ENCODE results near the gene PTGES2.

The PTGES2 gene

DNA sequence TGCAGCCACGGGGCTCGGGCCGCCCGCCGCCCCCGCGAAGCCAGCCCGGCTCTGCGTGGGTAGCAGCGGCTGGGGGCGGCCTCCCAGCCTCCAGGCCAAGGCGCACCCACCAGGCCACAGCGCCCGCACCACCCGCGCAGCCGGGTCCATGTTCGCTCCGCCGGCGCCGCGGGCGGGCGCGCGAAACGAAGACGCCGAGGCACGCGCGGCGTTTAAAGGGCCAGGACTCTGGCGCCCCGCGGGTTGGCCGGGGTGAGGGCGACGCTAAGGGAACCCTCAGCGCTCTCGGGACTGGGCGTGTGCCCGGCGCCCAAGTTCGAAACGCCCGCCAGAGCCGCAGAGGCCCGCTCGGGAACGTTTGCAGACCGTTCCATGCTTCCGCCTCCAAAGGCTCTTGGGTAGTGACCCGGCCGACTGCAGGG, at the start of gene PTGES2:
TSS of gene PTGES2 (minus strand) at position 162 of the 422 bp plus-strand sequence. CDS start at position 150, 12 bp downstream.
- DNase-seq = no peak

DNA sequence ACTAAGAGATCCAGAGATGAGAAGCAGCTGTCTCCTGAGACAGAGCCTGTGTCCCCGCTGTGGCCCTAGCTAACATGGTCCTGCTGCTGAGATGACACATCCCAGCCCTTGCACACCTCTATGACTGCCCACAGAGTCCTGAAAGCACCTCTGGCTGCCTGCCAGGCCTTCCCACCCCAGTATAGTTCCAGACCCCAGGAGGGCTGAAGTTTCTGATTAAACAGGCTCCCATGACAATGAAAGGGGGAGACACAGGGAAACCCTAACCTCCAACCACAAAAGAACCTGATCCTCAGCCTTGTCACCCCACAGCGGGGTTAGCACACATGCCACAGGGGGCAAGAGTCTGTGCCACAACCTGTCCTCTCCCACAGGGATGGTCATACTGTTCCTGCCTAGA, 48.2 kb upstream of the PTGES2 start:
- DNase-seq = no peak

DNA sequence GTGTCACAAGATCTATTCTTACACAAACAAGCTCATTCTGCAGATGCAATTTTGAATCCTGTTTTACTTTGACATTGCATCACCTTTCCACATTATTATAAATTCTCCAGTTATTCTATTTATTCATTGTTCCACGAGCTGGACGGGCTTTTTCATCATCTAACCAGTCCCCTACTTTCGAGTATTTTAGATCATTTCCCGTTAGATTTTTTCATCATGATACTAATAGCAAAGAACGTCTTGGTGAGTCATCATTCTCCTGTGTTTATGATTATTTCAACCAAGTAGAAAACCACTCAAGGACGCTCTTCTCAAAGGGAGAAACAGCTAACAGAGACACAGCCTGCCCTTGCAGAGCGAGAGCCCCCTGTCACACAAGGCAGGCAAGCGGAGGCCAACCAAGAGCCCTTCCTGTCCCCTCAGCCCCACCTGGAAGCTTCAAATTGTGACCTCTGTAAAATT, 47.6 kb upstream of the PTGES2 start:
- DNase-seq = no peak

DNA sequence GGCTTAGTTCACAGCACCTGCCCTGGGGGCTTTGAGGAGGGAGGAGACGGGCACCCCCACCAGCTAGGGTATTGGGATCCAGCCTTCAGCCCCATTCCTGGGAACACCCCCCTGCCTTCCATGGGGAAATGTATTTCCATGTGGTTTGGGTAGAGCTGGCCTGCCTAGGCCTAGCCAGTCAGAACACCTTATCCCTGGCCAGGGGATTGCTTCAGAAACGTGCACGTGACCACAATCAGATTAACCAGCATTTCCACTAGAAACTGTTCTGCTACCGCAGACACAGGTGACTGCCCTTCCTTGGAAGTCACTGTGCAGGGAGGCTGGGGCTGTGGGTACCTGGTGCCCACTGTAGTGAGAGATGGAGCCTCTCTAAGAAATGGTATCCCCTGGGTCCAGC, 46.5 kb upstream of the PTGES2 start:
- no peak for DNase-seq

DNA sequence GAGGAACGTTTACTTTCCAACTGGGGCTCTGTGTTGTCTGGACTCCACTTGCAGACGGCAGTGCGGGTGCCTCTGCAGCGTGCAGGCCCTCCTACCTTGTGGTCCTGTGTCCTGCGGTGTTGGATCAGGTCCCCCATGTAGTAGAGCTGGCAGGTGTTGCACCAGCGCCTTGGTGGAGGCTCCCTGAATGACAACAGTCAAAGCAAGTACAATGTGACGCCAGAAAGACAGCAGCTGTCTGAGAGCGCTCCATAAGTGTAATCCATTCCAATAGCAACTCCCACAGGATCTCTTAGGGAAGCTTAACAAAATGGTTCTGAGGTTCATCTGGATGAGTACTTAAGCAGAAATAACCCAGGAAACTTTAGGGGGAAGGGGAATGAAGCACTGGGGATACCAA, 42.4 kb upstream of the PTGES2 start:
- peak; percentile 70 for DNase-seq

DNA sequence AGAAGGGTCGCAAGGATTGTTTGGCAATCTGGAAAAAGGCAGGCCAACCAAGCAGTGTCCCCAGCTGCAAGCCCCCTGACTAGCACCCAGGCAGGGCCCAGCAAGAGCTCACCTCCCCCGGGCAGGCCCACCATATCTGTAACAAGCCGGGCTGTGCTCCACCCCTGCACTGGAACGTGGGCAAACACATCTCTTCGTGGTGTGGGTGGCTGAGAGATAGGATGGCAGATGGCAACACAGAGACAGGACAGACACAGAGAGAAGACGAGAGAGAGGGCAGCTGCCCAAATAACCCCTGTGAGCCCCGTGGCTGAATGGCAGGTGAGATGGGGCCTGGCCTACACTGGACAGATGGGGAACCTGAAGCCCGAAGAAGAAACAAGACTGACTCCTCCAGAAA, 42.0 kb upstream of the PTGES2 start:
- no peak for DNase-seq

DNA sequence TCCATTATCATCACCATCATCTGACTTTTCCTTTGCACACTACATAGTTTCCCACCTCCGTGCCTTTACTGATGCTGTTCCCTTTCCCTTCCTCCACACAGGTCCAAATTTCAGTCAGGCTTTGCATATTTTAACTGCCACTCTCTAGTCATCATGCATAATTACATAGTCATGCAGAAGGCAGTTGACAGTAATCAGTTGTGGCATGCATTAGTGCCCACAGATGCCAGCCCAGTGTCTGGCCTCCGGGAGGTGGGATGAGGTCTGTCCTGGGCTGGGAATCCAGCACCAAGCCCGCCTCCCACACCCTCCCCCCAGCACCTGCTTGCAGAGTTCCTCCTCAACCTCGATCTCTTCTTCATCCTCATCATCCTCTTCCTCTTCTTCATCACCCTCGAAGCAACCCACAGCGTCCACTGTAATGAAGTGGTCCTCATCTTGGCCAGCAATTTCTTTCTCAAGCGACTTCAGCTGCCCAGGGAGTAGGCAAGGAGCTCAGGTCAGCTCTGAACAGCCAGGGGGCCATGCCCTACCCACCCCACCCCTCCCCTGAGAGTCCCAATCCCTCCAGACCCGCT, 41.3 kb upstream of the PTGES2 start:
- no peak for DNase-seq

DNA sequence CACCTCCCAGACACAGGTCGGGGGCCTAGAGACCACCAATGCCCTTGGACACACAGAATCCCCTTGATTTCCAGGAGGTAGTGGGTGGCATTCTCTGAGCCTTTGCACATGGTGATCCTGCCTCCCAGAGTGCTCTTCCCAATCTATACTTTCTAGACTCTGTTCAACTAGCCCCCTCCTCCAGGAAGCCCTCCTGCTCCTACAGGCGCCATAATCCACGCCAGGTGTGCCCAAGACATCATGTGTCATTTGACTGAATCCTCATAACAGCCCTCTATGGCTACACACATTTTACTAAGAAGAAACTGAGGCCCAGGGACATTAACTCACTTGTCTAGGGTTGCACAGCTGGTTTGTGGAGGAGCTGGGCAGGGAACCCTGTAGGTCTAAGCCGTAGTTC, 39.7 kb upstream of the PTGES2 start:
- DNase-seq = no peak

DNA sequence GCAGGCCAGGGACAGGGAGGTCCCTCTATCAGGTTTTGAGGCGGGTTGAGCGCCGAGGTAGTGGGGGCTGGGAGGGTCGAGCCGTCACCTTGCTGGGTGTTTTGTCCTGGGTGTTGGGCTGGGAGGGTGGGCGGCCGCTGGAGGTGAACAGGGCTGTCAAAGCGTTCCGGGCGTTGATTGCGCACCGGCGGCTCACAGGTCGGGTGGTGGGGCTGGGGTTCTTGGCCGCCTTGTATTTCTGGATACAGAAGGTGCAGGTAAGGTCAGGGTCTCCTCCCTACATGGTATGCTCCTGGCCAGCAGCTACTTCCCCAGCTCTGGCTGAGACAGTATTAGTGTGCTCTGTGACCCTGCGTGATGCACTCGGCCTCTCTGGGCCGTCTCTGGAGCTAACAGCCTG, 38.6 kb upstream of the PTGES2 start:
- no peak for DNase-seq

DNA sequence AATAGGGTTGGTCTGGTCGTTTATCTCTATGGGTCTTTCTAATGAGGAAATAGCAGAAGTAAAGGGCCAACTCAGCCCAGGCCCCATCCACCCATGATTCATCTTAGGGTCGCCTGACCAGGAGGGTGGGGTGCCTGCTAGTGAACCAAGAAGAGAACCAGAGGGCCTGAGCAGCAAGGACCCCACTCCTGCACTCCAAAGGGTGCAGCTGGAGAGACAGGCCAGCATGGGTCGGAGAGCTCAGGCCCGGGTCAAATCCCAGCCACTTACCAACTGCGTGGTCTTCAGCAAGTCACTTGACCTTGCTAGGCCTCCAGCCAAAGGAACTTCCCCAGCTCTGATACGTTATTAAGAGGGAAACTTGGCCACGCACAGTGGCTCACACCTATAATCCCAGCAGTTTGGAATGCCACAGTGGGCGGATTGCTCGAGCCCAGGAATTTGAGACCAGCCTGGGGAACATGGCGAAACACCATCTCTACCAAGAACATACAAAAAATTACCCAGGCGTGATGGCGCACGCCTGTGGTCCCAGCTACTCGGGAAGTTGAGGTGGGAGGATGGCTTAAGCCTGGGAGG, 36.9 kb upstream of the PTGES2 start:
- DNase-seq = no peak

DNA sequence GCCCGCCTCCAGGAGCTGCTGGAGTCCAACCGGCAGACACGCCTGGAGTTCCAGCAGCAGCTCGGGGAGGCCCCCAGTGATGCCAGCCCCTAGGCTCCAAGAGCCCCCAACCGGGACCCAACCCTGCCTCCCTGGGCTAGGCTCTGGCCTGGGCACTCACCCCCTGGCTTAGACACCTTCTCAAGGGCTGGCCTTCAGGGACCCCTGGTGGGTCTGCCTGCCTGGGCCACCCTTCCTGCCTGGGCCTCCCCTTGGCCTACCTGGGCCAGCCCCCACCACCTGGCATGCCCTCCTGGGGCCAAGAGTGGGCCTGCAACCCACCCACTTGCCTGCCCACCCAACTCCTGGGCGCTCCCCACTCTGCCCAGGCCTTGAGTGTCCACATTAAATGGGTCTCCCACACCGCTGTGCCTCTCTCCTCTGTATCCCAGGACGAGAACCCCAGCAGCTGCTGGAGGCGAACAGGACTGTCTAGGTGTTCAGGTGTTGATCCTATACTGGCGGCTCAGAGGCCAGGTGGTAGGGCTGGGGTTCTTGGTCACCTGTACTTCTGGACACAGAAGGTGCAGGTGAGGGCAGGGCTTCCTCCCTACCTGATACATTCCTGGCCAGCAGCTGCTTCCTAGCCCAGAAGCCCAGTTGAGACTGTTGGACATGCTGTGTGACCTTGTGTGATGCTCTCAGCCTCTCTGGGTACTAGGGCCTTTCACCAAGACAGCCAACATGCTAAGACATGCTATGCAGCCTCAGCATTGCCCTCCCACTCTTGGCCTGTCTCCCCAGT, 36.2 kb upstream of the PTGES2 start:
- no peak for DNase-seq

DNA sequence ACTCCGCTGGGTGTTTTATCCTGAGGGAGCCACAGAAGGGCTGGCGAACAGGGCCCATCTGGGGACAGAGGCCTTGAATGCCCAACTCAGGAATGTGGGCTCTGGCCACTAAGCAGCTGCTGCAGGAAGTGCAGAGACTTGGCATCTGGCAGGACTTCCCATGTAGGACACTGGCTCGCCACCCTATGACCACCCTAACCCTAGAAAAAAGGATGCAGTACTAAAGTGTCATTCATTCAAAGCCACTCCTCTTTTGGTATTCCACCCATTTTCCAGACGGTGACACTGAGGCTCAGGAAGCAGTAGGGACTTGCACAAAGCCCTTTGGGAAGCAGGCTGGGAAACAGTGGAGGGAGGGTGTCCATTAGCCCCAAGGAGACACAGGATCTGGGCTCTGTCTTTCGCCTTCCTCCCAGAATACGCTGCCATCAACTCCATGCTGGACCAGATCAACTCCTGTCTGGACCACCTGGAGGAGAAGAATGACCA, 35.5 kb upstream of the PTGES2 start:
- no peak for DNase-seq

DNA sequence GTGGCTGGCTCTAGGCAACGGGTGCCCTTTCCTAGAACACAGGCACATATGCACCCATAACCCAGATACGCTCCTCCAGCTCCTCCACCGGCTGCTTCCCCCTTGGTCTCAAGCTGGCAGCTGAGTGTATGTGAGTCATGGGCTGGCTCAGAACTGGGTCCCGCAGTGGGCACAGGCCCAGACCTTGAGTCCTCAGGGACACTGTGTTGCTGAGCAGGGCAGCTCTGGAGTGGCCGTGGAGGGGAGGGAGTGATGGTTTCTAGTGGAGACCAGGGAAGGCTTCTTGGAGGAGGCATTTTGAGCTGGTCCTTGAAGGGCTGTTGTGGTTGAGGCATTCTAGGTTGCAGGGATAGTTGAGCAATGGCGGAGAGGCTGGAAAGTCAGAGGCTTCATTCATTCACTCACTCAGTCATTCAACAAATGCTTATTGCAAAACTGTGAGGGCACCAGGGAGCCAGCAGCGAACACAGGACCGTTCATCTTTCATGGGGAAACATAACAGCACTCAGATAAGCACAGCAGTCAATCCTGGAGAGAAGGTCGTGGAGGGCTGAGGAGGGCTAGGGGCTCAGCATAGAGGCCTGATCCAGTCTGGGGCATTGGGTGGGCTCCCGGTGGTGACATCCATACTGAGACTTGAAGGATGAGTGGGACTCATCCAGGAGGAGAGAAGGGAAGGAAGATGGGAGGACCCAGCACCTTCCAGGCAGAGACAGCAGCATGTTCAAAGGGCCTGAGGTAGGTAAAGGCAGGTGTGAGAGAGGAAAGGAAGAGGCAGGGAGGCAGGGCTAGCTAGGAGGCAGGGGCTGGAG, 34.9 kb upstream of the PTGES2 start:
- DNase-seq = no peak

DNA sequence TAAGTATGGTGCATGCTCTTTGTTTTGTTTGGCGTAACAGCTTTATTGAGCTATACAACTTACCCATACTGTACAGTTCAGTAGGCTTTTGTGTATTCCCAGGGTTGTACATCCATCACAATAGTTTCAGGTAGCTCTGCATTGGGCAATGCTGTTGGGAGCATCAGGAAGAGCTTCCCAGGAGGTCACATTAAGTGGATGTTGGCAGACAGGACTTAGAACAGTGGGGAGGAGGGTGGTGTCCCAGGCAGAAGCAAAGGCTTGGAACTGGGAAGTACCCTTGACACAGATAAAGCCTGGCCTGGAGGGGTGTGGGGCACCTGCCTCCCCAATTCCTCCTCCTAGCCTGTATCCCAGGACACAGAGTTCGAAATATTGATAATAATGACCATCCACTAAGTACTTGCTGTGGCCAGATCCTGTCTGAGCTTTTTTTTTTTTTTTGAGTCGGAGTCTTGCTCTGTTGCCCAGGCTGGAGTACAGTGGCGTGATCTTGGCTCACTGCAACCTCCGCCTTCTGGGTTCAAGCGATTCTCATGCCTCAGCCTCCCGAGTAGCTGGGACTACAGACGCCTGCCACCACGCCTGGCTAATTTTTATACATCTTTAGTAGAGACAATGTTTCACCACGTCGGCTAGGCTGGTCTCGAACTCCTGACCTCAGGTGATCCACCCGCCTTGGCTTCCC, 33.8 kb upstream of the PTGES2 start:
- no peak for DNase-seq

DNA sequence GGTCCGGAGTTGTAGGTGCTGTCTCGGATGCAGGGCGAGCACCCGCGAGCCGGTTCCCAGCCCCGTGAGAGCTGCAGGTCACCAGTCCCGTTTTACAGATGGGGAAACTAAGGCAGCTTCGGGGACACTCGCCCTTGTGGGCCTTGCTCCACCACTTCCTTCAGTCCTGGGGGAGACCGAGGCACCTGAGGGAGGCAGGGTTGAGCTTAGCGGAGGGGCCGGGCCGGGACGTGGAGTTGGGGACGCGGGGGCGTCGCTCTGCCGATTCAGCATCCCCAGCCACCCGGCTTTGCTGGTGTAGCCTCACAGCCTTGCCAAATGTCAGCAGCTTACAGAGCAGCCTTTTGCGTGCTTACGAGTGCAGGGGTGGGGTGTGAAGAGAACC, 33.1 kb upstream of the PTGES2 start:
- DNase-seq = no peak

DNA sequence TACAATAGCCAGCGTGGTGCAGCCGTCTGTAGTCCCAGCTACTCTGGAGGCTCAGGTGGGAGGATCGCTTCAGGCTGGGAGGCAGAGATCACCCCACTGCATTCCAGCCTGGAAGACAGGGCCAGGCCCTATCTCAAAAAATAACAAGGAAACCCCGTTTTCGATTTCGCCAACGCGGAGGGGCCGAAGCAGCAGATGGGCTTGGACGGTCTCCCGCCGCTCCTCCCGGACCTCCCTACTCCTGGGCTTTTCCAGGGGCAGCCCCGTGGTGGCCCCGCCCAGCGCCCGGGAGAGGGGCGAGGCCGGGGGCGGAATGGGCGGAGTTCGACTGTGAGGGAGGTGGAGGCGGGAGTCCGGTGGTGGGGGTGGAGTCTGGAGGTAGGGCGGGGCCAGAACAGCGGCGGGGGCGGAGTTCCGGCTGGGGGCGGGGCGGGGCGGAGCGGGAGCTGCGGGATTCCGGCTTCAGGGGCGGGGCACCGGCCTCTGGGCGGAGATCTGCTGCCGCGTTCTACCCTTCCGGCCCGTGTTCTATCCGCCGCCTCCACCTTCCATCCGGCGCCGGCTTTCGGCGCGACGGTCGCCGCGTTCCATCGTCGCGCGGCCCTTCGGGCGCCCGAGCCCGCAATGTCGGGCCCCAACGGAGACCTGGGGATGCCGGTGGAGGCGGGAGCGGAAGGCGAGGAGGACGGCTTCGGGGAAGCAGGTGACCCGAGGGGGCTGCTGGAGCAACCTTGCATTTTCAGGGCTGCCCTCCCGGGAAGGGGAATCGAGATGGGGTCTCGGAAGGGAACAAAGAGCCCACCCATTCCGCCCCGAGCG, 32.5 kb upstream of the PTGES2 start, which contains the start of gene BBLN:
TSS of gene BBLN (plus strand) at position 482 of the 819 bp plus-strand sequence. CDS start at position 625, 143 bp downstream.
- peak; percentile 74 for DNase-seq

DNA sequence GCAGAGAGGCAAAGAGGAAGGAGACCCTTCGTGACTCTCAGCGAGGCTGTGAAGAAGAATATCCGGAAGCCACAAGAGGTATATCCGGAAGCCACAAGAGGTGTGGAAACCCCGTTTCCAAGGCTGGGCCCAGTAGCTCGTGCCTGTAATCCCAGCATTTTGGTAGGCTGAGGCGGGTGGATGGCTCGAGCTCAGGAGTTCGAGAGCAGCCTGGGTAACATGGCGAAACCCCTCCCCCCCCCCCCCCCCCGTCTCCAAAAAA, 31.9 kb upstream of the PTGES2 start:
- no peak for DNase-seq

DNA sequence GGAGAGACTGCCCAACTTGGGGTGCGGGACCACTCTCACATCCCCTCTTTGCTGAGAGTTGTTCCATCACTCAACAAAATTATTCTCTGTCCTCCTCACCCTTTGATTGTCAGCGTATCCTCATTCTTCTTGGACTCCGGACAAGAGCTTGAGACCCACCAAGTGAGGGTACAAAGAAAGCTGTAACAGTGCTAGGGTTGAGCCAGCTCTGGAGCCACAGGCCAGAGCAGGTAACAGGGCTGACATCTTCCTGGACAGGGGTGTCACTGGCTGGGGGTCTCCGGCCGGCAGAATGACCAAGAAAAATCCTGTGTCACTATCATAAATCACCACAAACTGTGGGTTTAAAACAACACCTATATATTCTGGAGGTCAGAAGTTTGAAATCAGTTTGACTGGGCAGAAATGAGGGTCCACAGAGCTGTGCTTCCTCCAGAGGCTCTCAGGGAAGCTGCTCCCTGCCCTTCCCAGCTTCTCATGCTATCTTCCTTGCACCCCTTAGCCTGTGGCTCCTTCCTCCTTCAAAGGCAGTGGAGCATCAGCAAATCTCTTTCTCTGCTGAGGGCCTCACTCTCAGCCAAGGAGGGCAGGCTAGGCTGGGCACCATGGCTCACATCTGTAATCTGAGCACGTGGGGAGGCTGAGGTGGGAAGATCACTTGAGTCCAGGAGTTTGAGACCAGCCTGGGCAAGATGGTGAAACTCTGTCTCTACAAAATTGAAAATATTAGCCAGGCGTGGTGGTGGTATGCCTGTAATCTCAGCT, 28.4 kb upstream of the PTGES2 start:
- DNase-seq = no peak

DNA sequence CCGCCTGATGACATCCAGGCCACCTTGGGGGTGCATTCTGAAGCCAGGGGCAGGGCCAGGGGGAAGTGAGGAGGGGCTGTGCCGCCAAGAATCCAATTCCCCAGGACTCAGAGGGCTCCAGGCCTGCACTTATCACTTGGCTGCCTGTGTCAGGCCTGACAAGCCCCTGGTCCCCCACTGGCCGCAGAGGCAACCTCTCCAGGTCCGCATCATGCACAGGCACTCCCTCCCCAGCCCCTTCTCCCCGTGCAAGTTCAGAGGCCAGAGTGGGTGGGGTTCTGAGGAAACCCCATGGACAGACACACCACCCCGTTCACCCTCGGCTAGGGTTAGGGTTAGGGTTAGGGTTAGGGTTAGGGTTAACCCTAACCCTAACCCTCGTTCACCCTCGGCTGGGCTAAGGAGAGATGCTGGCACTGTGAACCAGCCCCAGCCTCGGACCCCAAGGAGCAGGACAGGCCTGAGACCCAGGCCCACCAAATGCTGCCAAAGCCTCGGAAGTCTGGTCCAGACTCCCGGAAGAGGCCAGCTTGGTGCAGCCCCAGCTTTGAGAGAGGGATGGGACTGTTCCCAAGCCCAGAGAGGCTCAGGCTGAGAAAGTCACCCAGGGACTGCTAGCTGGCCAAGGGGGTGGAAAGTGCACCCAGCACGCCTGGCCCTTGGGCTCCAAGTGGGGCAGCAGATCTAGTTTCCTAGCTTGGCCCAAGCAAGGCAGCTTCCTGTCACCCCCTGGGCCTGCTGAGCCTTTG, 26.6 kb upstream of the PTGES2 start:
- DNase-seq = no peak
